GM23338 (cell line): Measurements from ENCODE around the gene RASIP1. TPM values are rescaled to one million over a fixed set of nuclear protein-coding genes. Genes with fewer than 3 reads are reported as not detected.

ENCODE experiments used
- polyA plus RNA-seq: library from polyadenylated mRNA; unstranded; fragments of >200 nt; fragmentation: Nextera tagmentation; extraction: Ambion mirVana; gene quantifications from 2 replicates; pipeline ENCODE4 v1.2.1, GENCODE V29; 2016
- total RNA-seq: library from RNA; depleted of rRNA; stranded (reverse); fragments of >200 nt; shearing (Covaris generic); gene quantifications from 2 replicates; pipeline ENCODE4 v1.2.3, GENCODE V29; 2014; rRNA removed

RASIP1 gene
- total and polyA plus RNA-seq, 2 experiments from 2014 or later: 9.2 to 14.8 TPM

Other genes starting within 250 kb of the RASIP1 start
- gene LMTK3, start 228.8 kb downstream of the RASIP1 start, total RNA-seq: 5.7 and 11.8 TPM in 2 replicates
- 1.6 and 2.0 TPM in 2 replicates for gene LMTK3, start 228.8 kb downstream of the RASIP1 start, polyA plus RNA-seq
- 1.3 TPM in 1 of 2 replicates, not detected in the other for gene SULT2B1, start 188.4 kb downstream of the RASIP1 start, total RNA-seq
- gene SULT2B1, start 188.4 kb downstream of the RASIP1 start, polyA plus RNA-seq: 2.3 and 2.5 TPM in 2 replicates
- not detected in 2 replicates for gene SPACA4, start 133.9 kb downstream of the RASIP1 start, total RNA-seq
- gene SPACA4, start 133.9 kb downstream of the RASIP1 start, polyA plus RNA-seq: not detected in 2 replicates
- gene FAM83E, start 125.5 kb downstream of the RASIP1 start, total RNA-seq: 2.3 and 4.5 TPM in 2 replicates
- gene FAM83E, start 125.5 kb downstream of the RASIP1 start, polyA plus RNA-seq: 0.90 and 1.0 TPM in 2 replicates
- 1,660 and 1,898 TPM in 2 replicates for gene RPL18, start 121.4 kb downstream of the RASIP1 start, total RNA-seq
- 2,011 and 2,172 TPM in 2 replicates for gene RPL18, start 121.4 kb downstream of the RASIP1 start, polyA plus RNA-seq
- gene SPHK2, start 121.1 kb downstream of the RASIP1 start, total RNA-seq: 39.8 and 50.3 TPM in 2 replicates
- 18.3 TPM in 2 replicates for gene SPHK2, start 121.1 kb downstream of the RASIP1 start, polyA plus RNA-seq
- gene DBP, start 103.2 kb downstream of the RASIP1 start, total RNA-seq: 5.7 and 5.9 TPM in 2 replicates
- 5.0 and 6.3 TPM in 2 replicates for gene DBP, start 103.2 kb downstream of the RASIP1 start, polyA plus RNA-seq
- gene CA11, start 94.4 kb downstream of the RASIP1 start, total RNA-seq: 8.8 and 9.8 TPM in 2 replicates
- 29.7 and 38.8 TPM in 2 replicates for gene CA11, start 94.4 kb downstream of the RASIP1 start, polyA plus RNA-seq
- 0.82 and 0.94 TPM in 2 replicates for gene NTN5, start 67.6 kb downstream of the RASIP1 start, total RNA-seq
- gene NTN5, start 67.6 kb downstream of the RASIP1 start, polyA plus RNA-seq: 0.38 and 0.52 TPM in 2 replicates
- gene FUT2, start 44.6 kb downstream of the RASIP1 start, total RNA-seq: 2.2 and 5.6 TPM in 2 replicates
- gene FUT2, start 44.6 kb downstream of the RASIP1 start, polyA plus RNA-seq: 4.8 and 5.0 TPM in 2 replicates
- gene MAMSTR, start 20.9 kb downstream of the RASIP1 start, total RNA-seq: 0.39 and 1.9 TPM in 2 replicates
- 2.0 and 2.5 TPM in 2 replicates for gene MAMSTR, start 20.9 kb downstream of the RASIP1 start, polyA plus RNA-seq
- gene IZUMO1, start 6.3 kb upstream of the RASIP1 start, total RNA-seq: 1.7 and 3.5 TPM in 2 replicates
- gene IZUMO1, start 6.3 kb upstream of the RASIP1 start, polyA plus RNA-seq: 1.2 and 1.3 TPM in 2 replicates
- gene FUT1, start 12.0 kb upstream of the RASIP1 start, total RNA-seq: 20.3 and 20.8 TPM in 2 replicates
- 4.4 and 4.7 TPM in 2 replicates for gene FUT1, start 12.0 kb upstream of the RASIP1 start, polyA plus RNA-seq
- gene FGF21, start 14.9 kb upstream of the RASIP1 start, total RNA-seq: 1.3 TPM in 1 of 2 replicates, not detected in the other
- 0.78 and 1.1 TPM in 2 replicates for gene FGF21, start 14.9 kb upstream of the RASIP1 start, polyA plus RNA-seq
- gene BCAT2, start 70.4 kb upstream of the RASIP1 start, total RNA-seq: 30.6 and 53.5 TPM in 2 replicates
- 30.4 and 35.8 TPM in 2 replicates for gene BCAT2, start 70.4 kb upstream of the RASIP1 start, polyA plus RNA-seq
- gene HSD17B14, start 95.9 kb upstream of the RASIP1 start, total RNA-seq: 5.0 and 8.4 TPM in 2 replicates
- 11.6 and 11.7 TPM in 2 replicates for gene HSD17B14, start 95.9 kb upstream of the RASIP1 start, polyA plus RNA-seq
- gene PLEKHA4, start 128.0 kb upstream of the RASIP1 start, total RNA-seq: 12.3 and 15.1 TPM in 2 replicates
- 10.9 and 12.2 TPM in 2 replicates for gene PLEKHA4, start 128.0 kb upstream of the RASIP1 start, polyA plus RNA-seq
- 14.5 and 15.8 TPM in 2 replicates for gene PPP1R15A, start 131.8 kb upstream of the RASIP1 start, total RNA-seq
- gene PPP1R15A, start 131.8 kb upstream of the RASIP1 start, polyA plus RNA-seq: 14.0 and 14.4 TPM in 2 replicates
- 0.12 and 0.42 TPM in 2 replicates for gene TULP2, start 158.1 kb upstream of the RASIP1 start, total RNA-seq
- 1.1 and 1.9 TPM in 2 replicates for gene TULP2, start 158.1 kb upstream of the RASIP1 start, polyA plus RNA-seq
- gene NUCB1, start 159.7 kb upstream of the RASIP1 start, total RNA-seq: 142 and 163 TPM in 2 replicates
- gene NUCB1, start 159.7 kb upstream of the RASIP1 start, polyA plus RNA-seq: 57.1 and 64.9 TPM in 2 replicates
- gene DHDH, start 193.1 kb upstream of the RASIP1 start, total RNA-seq: 0.69 and 0.78 TPM in 2 replicates
- gene DHDH, start 193.1 kb upstream of the RASIP1 start, polyA plus RNA-seq: 4.7 and 8.4 TPM in 2 replicates
- 184 and 261 TPM in 2 replicates for gene BAX, start 214.3 kb upstream of the RASIP1 start, total RNA-seq
- gene BAX, start 214.3 kb upstream of the RASIP1 start, polyA plus RNA-seq: 168 and 179 TPM in 2 replicates
- 1,625 and 2,064 TPM in 2 replicates for gene FTL, start 224.7 kb upstream of the RASIP1 start, total RNA-seq
- gene FTL, start 224.7 kb upstream of the RASIP1 start, polyA plus RNA-seq: 5,278 and 5,436 TPM in 2 replicates